Effector CD4-positive, alpha-beta T cell (primary cell): ENCODE measurements around the gene TRPT1.

Experiments used
- DNase-seq: peaks from one replicate; pipeline ENCODE4 v3.0.0-alpha.2; 2020

TRPT1 gene

GRCh38 chr11:64229090-64229743 is 3.2 kb upstream of the TRPT1 start:
- DNase-seq: no peak

- DNase-seq: no peak
These were observed 1.5 kb upstream of the TRPT1 start for GRCh38 chr11:64227405-64227956.

GRCh38 chr11:64226507-64227051 is 593 bp upstream of the TRPT1 start:
- peak; percentile 52 for DNase-seq

- no peak for DNase-seq
These were observed 937 bp downstream of the TRPT1 start for GRCh38 chr11:64224891-64225607.

GRCh38 chr11:64224151-64224890 is 1.7 kb downstream of the TRPT1 start:
- no peak for DNase-seq

- DNase-seq: no peak
These were observed 2.9 kb downstream of the TRPT1 start for GRCh38 chr11:64223001-64223651.

- no peak for DNase-seq
These were observed 3.4 kb downstream of the TRPT1 start for GRCh38 chr11:64222651-64223000.

GRCh38 chr11:64220798-64221197 is 5.2 kb downstream of the TRPT1 start:
- DNase-seq: no peak

GRCh38 chr11:64220271-64220670 is 5.7 kb downstream of the TRPT1 start:
- no peak for DNase-seq

GRCh38 chr11:64219755-64220154 is 6.2 kb downstream of the TRPT1 start:
- DNase-seq: no peak

GRCh38 chr11:64219354-64219684 is 6.7 kb downstream of the TRPT1 start:
- DNase-seq: no peak

GRCh38 chr11:64218628-64219353 is 7.2 kb downstream of the TRPT1 start:
- no peak for DNase-seq

- DNase-seq: no peak
These were observed 9.1 kb downstream of the TRPT1 start for GRCh38 chr11:64216879-64217278.

GRCh38 chr11:64211181-64211872 is 14.7 kb downstream of the TRPT1 start:
- no peak for DNase-seq

GRCh38 chr11:64210301-64211020 is 15.5 kb downstream of the TRPT1 start:
- DNase-seq: no peak

- no peak for DNase-seq
These were observed 16.5 kb downstream of the TRPT1 start for GRCh38 chr11:64209563-64209843.

- no peak for DNase-seq
These were observed 17.0 kb downstream of the TRPT1 start for GRCh38 chr11:64208796-64209562.

GRCh38 chr11:64208086-64208795 is 17.7 kb downstream of the TRPT1 start:
- no peak for DNase-seq

GRCh38 chr11:64207256-64208085 is 18.5 kb downstream of the TRPT1 start:
- DNase-seq: peak; percentile 64
